ENCODE measurements around the gene BEND6.

- TF ChIP-seq EZH2 (IDR thresholded peaks at IDR 0.05; ENCODE audit: insufficient read depth, poor library complexity, severe bottlenecking) (no peak), EZH2phosphoT487 (IDR thresholded peaks at IDR 0.05; ENCODE audit: insufficient read depth, low read depth) (no peak)
These were observed 10.2 kb upstream of the BEND6 start for GRCh38 chr6:56944661-56945060.

All from GM23248 (cell line).